ENCODE results near the gene C2. TPM values are rescaled to one million over a fixed set of nuclear protein-coding genes. Genes with fewer than 3 reads are reported as not detected.

The C2 gene
- total and polyA plus RNA-seq, 2 donors (not counting 1 experiment from before 2014, with no cell fraction given), result 0.28 to 3.4 TPM

DNA sequence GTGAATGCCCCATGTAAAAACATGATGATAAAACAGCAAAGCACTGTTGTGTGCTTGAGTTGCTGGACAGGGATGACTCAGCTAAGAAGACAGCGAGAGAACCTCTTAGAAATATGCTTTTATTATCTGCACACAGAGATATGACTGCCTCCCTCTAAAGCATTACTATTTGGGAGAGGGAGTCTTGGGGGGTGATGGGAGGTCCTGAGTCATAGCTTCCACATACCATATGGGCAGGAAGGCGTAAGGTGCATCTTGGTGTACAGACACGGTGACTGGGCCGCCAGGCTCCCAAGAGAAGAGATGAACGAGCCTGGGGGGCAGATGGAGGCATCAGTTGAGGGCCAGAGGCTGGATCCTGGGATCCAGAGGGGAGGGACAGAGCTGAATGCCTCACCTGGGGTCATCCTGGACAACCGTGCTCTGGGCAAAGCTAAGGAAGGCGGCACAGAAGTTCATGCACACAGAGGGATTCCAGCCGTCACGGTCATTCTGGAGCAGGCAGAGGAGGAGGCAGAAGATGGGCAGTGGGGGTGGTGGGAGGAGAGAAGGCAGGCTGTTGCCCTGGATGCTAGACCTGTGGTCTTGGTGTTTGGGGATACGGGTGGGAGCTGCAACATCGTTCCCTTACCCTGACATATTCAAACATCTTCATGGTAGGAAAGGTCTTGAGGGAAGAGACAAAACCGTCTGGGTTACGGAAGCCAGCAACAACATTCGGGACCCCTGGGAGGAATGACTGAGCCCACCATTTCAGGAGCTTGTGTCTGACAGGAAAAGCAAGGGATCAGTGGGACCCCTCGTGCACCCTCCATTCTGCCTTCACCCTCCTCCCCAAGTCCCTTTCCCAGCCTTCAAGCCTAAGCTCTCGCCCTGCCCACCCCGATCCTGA is 42.4 kb downstream of the C2 start:
- TF ChIP-seq EZH2 (IDR thresholded peaks at IDR 0.05; ENCODE audit: borderline replicate concordance, insufficient read depth, low read depth, low read length, poor library complexity, severe bottlenecking), result no peak
- TF ChIP-seq, protein P1, sequence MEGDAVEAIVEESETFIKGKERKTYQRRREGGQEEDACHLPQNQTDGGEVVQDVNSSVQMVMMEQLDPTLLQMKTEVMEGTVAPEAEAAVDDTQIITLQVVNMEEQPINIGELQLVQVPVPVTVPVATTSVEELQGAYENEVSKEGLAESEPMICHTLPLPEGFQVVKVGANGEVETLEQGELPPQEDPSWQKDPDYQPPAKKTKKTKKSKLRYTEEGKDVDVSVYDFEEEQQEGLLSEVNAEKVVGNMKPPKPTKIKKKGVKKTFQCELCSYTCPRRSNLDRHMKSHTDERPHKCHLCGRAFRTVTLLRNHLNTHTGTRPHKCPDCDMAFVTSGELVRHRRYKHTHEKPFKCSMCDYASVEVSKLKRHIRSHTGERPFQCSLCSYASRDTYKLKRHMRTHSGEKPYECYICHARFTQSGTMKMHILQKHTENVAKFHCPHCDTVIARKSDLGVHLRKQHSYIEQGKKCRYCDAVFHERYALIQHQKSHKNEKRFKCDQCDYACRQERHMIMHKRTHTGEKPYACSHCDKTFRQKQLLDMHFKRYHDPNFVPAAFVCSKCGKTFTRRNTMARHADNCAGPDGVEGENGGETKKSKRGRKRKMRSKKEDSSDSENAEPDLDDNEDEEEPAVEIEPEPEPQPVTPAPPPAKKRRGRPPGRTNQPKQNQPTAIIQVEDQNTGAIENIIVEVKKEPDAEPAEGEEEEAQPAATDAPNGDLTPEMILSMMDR (IDR thresholded peaks at IDR 0.05), result no peak
- POLR2A ChIA-PET, result interaction anchor here (2.2 kb wide), 1 partner anchor 73 kb away, joined by 6 read pairs; the partner anchor contains the start of gene EHMT2
- Histone ChIP-seq H3K9me3 (ENCODE audit: control extremely low read depth in 1 of 3, control insufficient read depth in 2 of 3, insufficient read depth in 1 of 3, low read length in 2 of 3) (no peaks in the 10 kb centered on the region), H2AFZ (ENCODE audit: insufficient read depth, low read depth, low read length, poor library complexity, severe bottlenecking) (no peak overlapping the region), H3K27ac (ENCODE audit: low read length in 2 of 2) (peak overlapping the region; percentile 96 to 100), H3K4me1 (ENCODE audit: control insufficient read depth in 2 of 2, insufficient read depth in 2 of 2, low read length in 2 of 2) (peaks cover 18 to 23% of the 10 kb centered on the region in 2 donors), H3K79me2 (ENCODE audit: control insufficient read depth, insufficient read depth, low read length) (peaks cover 11% of the 10 kb centered on the region), H3K4me3 (ENCODE audit: control extremely low read depth in 1 of 5, extremely low read depth in 1 of 5, insufficient read depth in 1 of 5, low read depth in 2 of 5, low read length in 4 of 5) (no peak overlapping the region), H3K36me3 (replicated peaks in 1 of 2; ENCODE audit: control extremely low read depth in 1 of 2, control insufficient read depth in 1 of 2, extremely low read depth in 1 of 2, insufficient read depth in 2 of 2, low read length in 1 of 2) (peaks cover 2 to 52% of the 10 kb centered on the region in 2 experiments), H4K20me1 (ENCODE audit: control insufficient read depth, insufficient read depth, low read length, poor library complexity, severe bottlenecking) (no peaks in the 10 kb centered on the region), H3K9ac (ENCODE audit: low read length) (no peak overlapping the region), H3K27me3 (replicated peaks in 1 of 4; ENCODE audit: control extremely low read depth in 1 of 4, control insufficient read depth in 3 of 4, insufficient read depth in 4 of 4, low read length in 3 of 4) (no peaks in the 10 kb centered on the region), H3K4me2 (replicated peaks; ENCODE audit: low read depth, low read length, poor library complexity, severe bottlenecking) (peak overlapping the region; percentile 89)
- Mint-ChIP-seq H3K4me1 (peaks cover 34% of the 10 kb centered on the region), H3K9me3 (ENCODE audit: insufficient read depth) (no peaks in the 10 kb centered on the region), H3K4me3 (peak overlapping the region; percentile 46), H3K27ac (peak overlapping the region; percentile 100), H3K27me3 (no peaks in the 10 kb centered on the region)
- CTCF ChIA-PET, result no interaction called here
- intact Hi-C loops (cut with micrococcal nuclease), result loop anchor here (10.0 kb wide), 4 partner anchors 135 to 1905 kb away; partner anchors contain the start of genes CLIC1, HSD17B8, POLR1H and PPP1R11
- ATAC-seq (ENCODE audit: low read depth) (no peak), DNase-seq (no peak)
- 91% methylated on average over 12 of the region's 17 CpGs for WGBS (ENCODE audit: insufficient coverage)

Measured in B cell (primary cell).